HG03565 (cell line): ENCODE measurements around the gene PRKAR2A.
"Not testable (repeated sequence)": the region's sequence is repeated elsewhere in the genome, so short reads cannot be mapped to it uniquely, and the experiment has no call there.

Experiments used
- ATAC-seq: cut with Tn5 transposase; IDR thresholded peaks from one replicate; pipeline ENCODE4 v1.9.1; 2021; ENCODE audit warnings: mild to moderate bottlenecking, moderate library complexity; ENCODE audit not compliant: unreplicated experiment

Gene PRKAR2A

DNA sequence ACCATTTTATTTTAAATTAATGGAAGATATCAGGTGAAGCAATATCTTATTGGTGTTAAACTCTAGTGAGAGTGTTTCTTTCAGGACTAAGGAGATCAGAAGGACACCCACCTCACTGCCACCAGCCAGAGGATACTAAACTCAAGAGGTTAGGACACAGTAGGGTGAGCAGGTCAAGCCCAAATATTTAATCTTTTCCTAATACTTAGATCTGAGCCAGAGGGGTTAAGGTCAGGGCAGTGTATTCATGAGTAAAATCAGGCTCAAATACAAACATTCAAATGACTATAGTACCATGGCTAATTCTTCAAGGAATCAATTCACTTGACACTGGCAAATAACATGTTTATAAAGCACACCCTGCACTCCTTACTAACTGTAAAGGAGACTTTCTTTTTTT, 65.6 kb downstream of the PRKAR2A start:
- ATAC-seq, result no peak

DNA sequence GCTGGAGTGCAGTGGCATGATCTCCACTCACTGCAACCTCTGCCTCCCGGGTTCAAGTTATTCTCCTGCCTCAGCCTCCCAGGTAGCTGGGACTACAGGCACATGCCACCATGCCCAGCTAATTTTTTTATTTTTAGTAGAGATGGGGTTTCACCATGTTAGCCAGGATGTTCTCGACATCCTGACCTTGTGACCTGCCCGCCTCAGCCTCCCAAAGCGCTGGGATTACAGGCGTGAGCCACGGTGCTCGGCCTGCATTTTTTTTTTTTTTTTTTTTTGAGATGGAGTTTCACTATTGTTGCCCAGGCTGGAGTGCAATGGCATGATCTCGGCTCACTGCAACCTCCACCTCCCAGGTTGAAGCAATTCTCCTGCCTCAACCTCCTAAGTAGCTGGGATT, 69.1 kb downstream of the PRKAR2A start:
- ATAC-seq, result not testable (repeated sequence)

DNA sequence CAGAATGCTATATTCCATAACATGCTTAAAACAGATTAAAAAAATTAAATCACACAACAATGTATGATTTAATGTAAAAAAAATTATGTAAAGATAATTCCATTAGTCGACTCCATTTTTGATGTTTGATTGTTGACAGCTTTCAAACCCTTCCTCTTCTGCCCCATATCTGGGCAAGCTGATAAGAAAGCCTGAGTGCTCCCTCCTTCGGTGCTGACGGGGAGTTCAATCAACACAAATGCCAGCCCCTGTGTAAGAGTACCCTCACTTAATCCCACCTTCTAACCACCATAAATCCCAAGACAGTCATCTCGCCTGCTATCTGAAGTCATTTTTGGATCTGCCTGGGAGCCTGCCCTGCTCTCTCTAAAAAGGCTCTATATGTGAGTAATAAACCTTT, 70.8 kb downstream of the PRKAR2A start:
- no peak for ATAC-seq

DNA sequence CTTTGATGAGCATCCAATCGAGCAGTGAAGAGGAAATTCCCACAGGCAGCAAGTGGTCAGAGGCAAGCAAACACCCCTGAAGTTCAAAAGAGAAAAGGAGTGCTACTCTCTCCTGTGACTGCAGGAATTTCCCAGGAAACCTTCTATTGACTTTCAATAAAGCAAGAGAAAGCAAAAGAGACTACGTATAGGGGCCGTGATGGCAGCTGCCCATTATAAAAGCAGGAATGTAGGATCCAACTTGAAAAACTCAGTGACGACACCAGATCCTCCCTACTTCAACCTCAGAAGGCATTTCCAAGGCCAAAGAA, 77.5 kb downstream of the PRKAR2A start:
- no peak for ATAC-seq

DNA sequence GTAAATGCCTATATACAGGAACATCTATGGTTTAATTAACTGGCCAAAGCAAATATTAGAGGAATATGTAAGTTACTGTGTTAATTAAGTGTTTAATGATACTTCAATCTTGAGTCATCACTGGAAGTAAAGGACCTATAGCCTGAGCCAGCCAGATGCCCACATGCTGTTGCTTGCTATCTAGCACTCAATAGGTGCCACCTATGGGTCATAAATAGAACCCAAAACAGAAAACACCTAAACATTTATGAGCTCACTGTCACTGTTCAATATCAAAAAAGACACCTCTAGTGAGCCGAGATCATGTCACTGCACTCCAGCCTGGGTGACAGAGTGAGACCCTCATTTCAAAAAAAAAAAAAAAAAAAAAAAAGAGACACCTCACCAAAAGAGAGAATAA, 82.3 kb downstream of the PRKAR2A start:
- ATAC-seq, result no peak

DNA sequence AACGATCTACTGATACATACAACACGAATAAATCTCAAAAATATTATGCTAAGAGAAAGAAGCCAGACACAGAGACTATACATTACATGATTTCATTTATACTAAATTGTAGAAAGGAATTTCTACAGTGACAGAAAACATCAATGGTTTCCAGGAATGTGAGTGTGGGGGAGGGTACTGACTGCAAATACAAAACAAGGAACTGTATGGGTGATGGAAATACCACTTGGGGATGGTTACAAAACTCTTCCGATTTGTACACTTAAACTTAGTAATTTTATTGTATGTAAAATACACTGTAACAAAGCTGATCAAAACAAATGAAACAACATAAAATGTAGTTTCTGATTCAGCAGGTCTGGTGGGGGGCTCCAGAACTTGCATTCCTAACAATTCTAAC, 84.9 kb downstream of the PRKAR2A start:
- no peak for ATAC-seq

- ATAC-seq, result not testable (repeated sequence)
Observed at GRCh38 chr3:48759991-48760540, 87.6 kb downstream of the PRKAR2A start.

DNA sequence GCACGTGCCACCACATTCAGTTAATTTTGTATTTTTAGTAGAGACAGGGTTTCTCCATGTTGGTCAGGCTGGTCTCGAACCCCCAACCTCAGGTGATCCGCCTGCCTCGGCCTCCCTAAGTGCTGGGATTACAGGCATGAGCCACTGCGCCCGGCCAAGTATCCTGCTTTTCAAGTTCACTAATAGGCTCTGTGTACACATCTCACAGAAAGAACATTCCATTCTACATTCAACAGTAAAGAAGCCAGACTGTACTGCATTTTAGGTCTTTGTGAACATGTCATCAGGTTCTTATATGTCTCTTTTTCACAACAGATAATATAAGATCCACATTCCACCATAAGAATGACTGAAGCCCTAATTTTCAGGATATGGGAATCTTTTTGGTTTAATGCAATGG, 88.1 kb downstream of the PRKAR2A start:
- not testable (repeated sequence) for ATAC-seq

- no peak for ATAC-seq
Observed at GRCh38 chr3:48759071-48759470, 88.6 kb downstream of the PRKAR2A start.

DNA sequence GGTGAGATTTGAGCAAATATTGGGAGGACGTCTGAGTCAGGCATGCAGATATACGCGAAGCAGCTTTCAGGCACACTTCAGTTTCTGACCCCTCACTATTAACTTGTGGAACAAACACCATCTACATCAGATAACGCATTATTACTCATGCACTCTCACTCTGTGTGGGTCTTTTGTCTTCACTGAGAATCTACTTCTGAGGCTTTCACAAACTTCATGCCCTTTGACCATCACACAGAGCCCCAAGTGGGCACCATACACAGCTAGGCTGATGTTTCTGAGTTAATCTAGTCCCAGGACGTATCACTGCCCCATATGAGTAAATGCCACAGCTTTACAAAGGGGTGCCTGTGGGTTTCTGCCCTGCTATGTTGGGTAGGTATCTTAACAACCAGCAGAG, 91.0 kb downstream of the PRKAR2A start:
- no peak for ATAC-seq

- ATAC-seq, result no peak
Observed at GRCh38 chr3:48750856-48751255, 96.8 kb downstream of the PRKAR2A start.

DNA sequence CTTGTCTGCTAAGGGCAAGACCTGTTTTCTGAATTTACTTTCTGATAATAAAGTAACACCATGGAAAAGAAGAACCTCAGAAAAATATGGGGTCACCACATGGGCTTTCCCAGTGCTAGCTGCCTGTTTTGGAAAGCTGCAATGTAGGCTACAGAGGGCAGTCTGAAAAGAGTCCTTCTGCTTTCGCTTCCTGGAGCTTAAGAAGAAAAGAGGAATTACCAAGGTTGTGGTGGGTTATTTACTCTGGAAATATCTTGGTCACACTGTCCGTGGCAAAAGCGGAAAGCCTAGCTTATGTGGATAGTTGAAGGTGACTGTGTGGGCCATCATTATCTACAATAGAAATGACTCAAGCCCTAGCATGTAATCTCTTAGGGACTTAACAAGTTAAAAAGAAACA, 98.9 kb downstream of the PRKAR2A start:
- no peak for ATAC-seq

DNA sequence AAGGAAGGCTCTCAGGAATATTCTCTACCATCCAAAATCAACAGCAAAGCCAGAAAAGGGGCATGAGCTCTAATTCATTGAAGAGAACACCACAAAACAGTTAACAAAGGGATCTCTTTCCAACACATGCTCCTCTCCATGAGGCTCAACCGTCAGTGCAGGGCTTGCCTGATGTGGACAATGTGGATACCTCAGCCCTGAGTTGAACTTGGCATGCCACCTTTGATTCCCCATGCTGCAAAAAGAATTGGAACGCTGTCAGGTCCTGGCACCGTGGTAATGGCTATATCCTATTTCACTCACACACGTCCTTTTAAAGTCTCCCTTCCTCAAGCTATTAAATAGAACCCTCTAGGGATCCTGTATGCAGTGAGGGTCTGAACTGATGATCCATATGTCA, 100.0 kb downstream of the PRKAR2A start:
- ATAC-seq, result no peak

- ATAC-seq, result no peak
Observed at GRCh38 chr3:48747015-48747615, 100.6 kb downstream of the PRKAR2A start.

GRCh38 chr3:48743773-48744172, 103.9 kb downstream of the PRKAR2A start:
- no peak for ATAC-seq

DNA sequence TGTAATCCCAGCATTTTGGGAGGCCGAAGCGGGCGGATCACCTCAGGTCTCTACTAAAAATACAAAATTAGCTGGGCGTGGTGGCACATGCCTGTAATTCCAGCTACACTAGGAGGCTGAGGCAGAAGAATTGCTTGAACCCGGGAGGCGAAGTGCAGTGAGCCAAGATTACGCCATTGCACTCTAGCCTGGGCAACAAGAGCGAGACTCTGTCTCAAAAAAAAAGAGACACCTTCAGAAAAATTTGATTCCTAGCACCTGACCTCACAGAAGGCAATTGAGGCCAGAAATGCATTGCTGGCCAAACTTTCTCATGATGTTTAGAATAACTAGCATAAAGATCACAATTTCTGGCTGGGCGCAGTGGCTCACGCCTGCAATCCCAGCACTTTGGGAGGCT, 106.4 kb downstream of the PRKAR2A start:
- ATAC-seq, result not testable (repeated sequence)

- ATAC-seq, result no peak
Observed at GRCh38 chr3:48739955-48740823, 107.5 kb downstream of the PRKAR2A start.

- ATAC-seq, result no peak
Observed at GRCh38 chr3:48739617-48739954, 108.1 kb downstream of the PRKAR2A start.

DNA sequence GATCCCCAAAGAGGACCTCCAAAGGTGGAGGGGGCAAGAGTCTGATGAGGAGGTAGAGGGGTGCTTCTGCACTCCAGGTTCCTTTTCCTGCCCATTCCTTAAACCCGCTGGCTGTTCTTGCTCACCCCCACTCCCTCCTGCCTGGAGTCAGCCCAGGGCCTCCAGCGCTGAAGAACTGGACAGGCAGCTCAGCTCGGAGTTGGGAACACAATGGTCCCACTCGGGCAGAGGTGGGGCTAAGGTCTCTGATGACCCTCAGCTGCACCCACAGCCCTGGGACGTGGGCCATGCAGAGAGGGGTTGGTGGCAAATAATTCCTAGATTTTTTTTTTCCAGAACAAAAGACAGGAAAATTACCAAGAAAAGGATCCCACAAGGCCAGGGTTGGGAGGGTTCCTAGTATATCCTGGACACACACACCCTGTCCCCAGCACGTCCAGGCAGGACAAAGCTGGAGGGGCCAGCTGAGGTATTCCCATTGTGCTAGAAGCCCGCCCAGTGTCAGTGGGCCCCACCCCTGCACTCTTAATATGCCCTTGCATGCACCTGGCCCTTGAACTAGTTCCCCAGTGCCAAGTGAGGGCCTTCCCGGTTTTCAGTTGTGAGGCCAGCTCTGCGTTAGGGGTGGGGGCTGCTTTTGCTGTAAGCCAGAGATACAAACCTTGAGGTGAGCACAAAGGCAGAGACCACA, 108.6 kb downstream of the PRKAR2A start:
- no peak for ATAC-seq

- no peak for ATAC-seq
Observed at GRCh38 chr3:48738144-48738536, 109.5 kb downstream of the PRKAR2A start.

DNA sequence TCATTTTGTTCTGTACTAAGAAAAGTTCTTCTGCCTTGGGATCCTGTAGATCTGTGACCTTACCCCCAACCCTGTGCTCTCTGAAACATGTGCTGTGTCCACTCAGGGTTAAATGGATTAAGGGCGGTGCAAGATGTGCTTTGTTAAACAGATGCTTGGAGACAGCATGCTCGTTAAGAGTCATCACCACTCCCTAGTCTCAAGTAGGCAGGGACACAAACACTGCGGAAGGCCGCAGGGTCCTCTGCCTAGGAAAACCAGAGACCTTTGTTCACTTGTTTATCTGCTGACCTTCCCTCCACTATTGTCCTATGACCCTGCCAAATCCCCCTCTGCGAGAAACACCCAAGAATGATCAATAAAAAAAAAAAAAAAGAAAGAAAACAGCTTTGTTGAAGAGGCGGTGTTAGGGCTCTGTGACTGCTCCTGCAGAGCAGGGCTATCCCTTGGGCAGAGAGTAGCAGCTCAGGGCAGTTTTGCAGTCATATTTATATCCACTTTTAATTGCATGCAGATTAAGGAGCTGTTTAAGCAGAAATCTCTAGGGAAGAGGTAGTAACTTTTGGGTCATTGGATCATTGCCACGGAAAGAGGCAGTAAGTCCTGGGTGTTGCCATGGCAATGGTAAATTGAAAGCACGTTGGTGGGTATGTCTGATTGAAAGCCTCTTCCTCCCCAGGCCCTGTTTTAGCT, 112.5 kb downstream of the PRKAR2A start:
- ATAC-seq, result not testable (repeated sequence)
